HFF-Myc (cell line): ENCODE measurements around the gene ACTN1.

ENCODE experiments used
- DNase-seq: peaks from one replicate; pipeline ENCODE4 v3.0.0-alpha.2; 2011; ENCODE audit warnings: low read depth; ENCODE audit errors: extremely low read depth
- H3K4me3 ChIP-seq: replicated peaks from 2 replicates; pipeline ENCODE4 v1.5.1; 2011; ENCODE audit warnings: low read depth, mild to moderate bottlenecking, control low read depth, low read length
- CTCF ChIP-seq: IDR thresholded peaks from 2 replicates; pipeline ENCODE4 v1.5.1; 2012; ENCODE audit warnings: mild to moderate bottlenecking, low read depth, low read length, control low read depth; ENCODE audit errors: missing control alignments

The ACTN1 gene

GRCh38 chr14:68986926-68987652 is 8.0 kb upstream of the ACTN1 start:
- no peak for TF ChIP-seq CTCF
- H3K4me3 ChIP-seq, result no peak overlapping the region
- no peak for DNase-seq

- no peak for DNase-seq
- no peak overlapping the region for H3K4me3 ChIP-seq
- TF ChIP-seq CTCF, result no peak
Measured at GRCh38 chr14:68986225-68986624, 7.1 kb upstream of the ACTN1 start.

- DNase-seq, result no peak
- TF ChIP-seq CTCF, result no peak
- no peak overlapping the region for H3K4me3 ChIP-seq
Measured at GRCh38 chr14:68984686-68985085, 5.6 kb upstream of the ACTN1 start.

- DNase-seq, result no peak
- H3K4me3 ChIP-seq, result no peak overlapping the region
- no peak for TF ChIP-seq CTCF
Measured at GRCh38 chr14:68983191-68983590, 4.1 kb upstream of the ACTN1 start.

GRCh38 chr14:68982581-68982980 is 3.5 kb upstream of the ACTN1 start:
- no peak for DNase-seq
- H3K4me3 ChIP-seq, result no peak overlapping the region
- no peak for TF ChIP-seq CTCF

GRCh38 chr14:68981539-68981976 is 2.5 kb upstream of the ACTN1 start:
- no peak overlapping the region for H3K4me3 ChIP-seq
- no peak for DNase-seq
- TF ChIP-seq CTCF, result no peak

GRCh38 chr14:68981139-68981538 is 2.0 kb upstream of the ACTN1 start:
- TF ChIP-seq CTCF, result no peak

More at GRCh38 chr14:68981139-68981538, 2.0 kb upstream of the ACTN1 start:
- no peak overlapping the region for H3K4me3 ChIP-seq
- DNase-seq, result no peak
